ENCODE data around the gene IFNB1. TPM values are rescaled to one million over a fixed set of nuclear protein-coding genes. Genes with fewer than 3 reads are reported as not detected.
A peak's percentile ranks its signal among the peaks of the same experiment; 100 is the strongest.

Gene IFNB1
- total RNA-seq, 6 experiments from 2014 or later = not detected

DNA sequence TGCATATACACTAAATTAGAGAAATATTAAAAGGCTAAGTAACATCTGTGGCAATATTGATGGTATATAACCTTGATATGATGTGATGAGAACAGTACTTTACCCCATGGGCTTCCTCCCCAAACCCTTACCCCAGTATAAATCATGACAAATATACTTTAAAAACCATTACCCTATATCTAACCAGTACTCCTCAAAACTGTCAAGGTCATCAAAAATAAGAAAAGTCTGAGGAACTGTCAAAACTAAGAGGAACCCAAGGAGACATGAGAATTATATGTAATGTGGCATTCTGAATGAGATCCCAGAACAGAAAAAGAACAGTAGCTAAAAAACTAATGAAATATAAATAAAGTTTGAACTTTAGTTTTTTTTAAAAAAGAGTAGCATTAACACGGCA is 7.3 kb upstream of the IFNB1 start:
- intact Hi-C loops (cut with DNase I) = no loop called here
- H3K27me3 ChIP-seq = no peaks in the 10 kb centered on the region
- H3K4me3 ChIP-seq = no peak overlapping the region
- TF ChIP-seq POLR2A (IDR thresholded peaks at IDR 0.05) (no peak), CTCF (IDR thresholded peaks at IDR 0.05) (no peak)
- WGBS (ENCODE audit: insufficient coverage, low coverage, low lambda C conversion rate, missing lambda C conversion rate) = 62% methylated on average over 1 of the region's 1 CpG
- no peak overlapping the region for H3K27ac ChIP-seq
- H3K9me3 ChIP-seq = no peaks in the 10 kb centered on the region
- no peaks in the 10 kb centered on the region for H3K36me3 ChIP-seq
- ATAC-seq = no peak
- no peak for DNase-seq
- H3K4me1 ChIP-seq = no peaks in the 10 kb centered on the region

GRCh38 chr9:21084242-21084850 is 6.6 kb upstream of the IFNB1 start:
- no peak for ATAC-seq
- no peaks in the 10 kb centered on the region for H3K4me1 ChIP-seq

GRCh38 chr9:21082671-21083070 is 4.9 kb upstream of the IFNB1 start:
- H3K9me3 ChIP-seq = no peaks in the 10 kb centered on the region
- DNase-seq (no peak), ATAC-seq (no peak)
- no peaks in the 10 kb centered on the region for H3K36me3 ChIP-seq
- H3K4me1 ChIP-seq = no peaks in the 10 kb centered on the region
- TF ChIP-seq CTCF (IDR thresholded peaks at IDR 0.05) = no peak
- WGBS (ENCODE audit: insufficient coverage, low coverage, low lambda C conversion rate, missing lambda C conversion rate) = 48% methylated on average over 4 of the region's 4 CpGs
- H3K27ac ChIP-seq = no peak overlapping the region
- H3K4me3 ChIP-seq = no peak overlapping the region
- intact Hi-C loops (cut with DNase I) = no loop called here
- H3K27me3 ChIP-seq = no peaks in the 10 kb centered on the region

More at GRCh38 chr9:21084242-21084850, 6.6 kb upstream of the IFNB1 start:
- H3K4me3 ChIP-seq = no peak overlapping the region
- no peak for DNase-seq
- no peaks in the 10 kb centered on the region for H3K36me3 ChIP-seq
- intact Hi-C loops (cut with DNase I) = no loop called here
- H3K27ac ChIP-seq = no peak overlapping the region
- no peaks in the 10 kb centered on the region for H3K27me3 ChIP-seq
- no peak for TF ChIP-seq POLR2A (IDR thresholded peaks at IDR 0.05)
- no peak for TF ChIP-seq CTCF (IDR thresholded peaks at IDR 0.05)
- no peaks in the 10 kb centered on the region for H3K9me3 ChIP-seq

DNA sequence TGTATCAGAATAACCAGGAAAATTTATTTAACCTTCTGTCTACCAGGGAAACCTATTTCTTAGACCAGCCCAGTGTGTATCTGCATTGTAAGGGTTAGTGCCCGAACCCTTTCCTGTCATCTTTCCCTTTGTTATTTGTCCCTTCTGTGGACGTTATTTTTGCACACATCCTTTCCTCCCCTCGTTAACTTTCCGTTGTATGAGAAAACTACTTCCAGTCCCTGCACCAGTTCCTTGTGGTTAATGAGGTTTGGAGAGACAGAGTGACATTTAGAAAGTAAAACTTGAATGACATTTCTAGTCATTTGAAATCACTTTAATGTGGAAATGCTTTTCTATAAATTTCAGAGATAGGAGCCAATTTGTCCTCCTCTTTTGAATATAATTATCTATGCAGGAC is 4.3 kb upstream of the IFNB1 start:
- no peak for ATAC-seq
- Histone ChIP-seq H3K27me3 (no peaks in the 10 kb centered on the region), H3K4me3 (no peak overlapping the region), H3K9me3 (no peaks in the 10 kb centered on the region), H3K27ac (no peak overlapping the region), H3K4me1 (no peaks in the 10 kb centered on the region), H3K36me3 (no peaks in the 10 kb centered on the region)
- WGBS (ENCODE audit: insufficient coverage, low coverage, low lambda C conversion rate, missing lambda C conversion rate) = 14% methylated on average over 4 of the region's 4 CpGs
- no peak for DNase-seq
- intact Hi-C loops (cut with DNase I) = no loop called here
- TF ChIP-seq POLR2A (IDR thresholded peaks at IDR 0.05) (no peak), CTCF (IDR thresholded peaks at IDR 0.05) (no peak)

- H3K4me1 ChIP-seq = no peaks in the 10 kb centered on the region
- H3K36me3 ChIP-seq = no peaks in the 10 kb centered on the region
- ATAC-seq = peak in 1 of 4 donors; percentile 14
- H3K27ac ChIP-seq = no peak overlapping the region
- 74% methylated on average over 2 of the region's 2 CpGs for WGBS (ENCODE audit: insufficient coverage, low coverage, low lambda C conversion rate, missing lambda C conversion rate)
- intact Hi-C loops (cut with DNase I) = no loop called here
- no peaks in the 10 kb centered on the region for H3K27me3 ChIP-seq
- DNase-seq = no peak
- no peak overlapping the region for H3K4me3 ChIP-seq
- H3K9me3 ChIP-seq = no peaks in the 10 kb centered on the region
- TF ChIP-seq POLR2A (IDR thresholded peaks at IDR 0.05) (no peak), CTCF (IDR thresholded peaks at IDR 0.05) (no peak)
Observed at GRCh38 chr9:21081451-21081850, 3.7 kb upstream of the IFNB1 start.

Measured in right lobe of liver (tissue), 6 donors.